ENCODE measurements around the gene LTC4S. TPM values are rescaled to one million over a fixed set of nuclear protein-coding genes. Genes with fewer than 3 reads are reported as not detected.

Gene LTC4S
- total and polyA plus RNA-seq, 9 of the 15 experiments (the other 6 are each of a cell fraction or from before 2014, with no cell fraction given): 0.17 to 0.77 (median 0.75) TPM; not detected in 6

GRCh38 chr5:179818746-179819295, 25.0 kb downstream of the LTC4S start (continued):
- TF ChIP-seq FOSL1 (tag; conservative IDR thresholded peaks at IDR 0.05) (peak; percentile 98), ZNF395 (CRISPR knock-in tag; IDR thresholded peaks at IDR 0.05) (peak; percentile 88), SMAD3 (CRISPR knock-in tag; conservative IDR thresholded peaks at IDR 0.05) (no peak), ADNP (tag; IDR thresholded peaks at IDR 0.05) (no peak), EZH2 (IDR thresholded peaks at IDR 0.05; ENCODE audit: borderline replicate concordance, low read depth, low read length) (no peak), KLF6 (CRISPR knock-in tag; IDR thresholded peaks at IDR 0.05; ENCODE audit: borderline replicate concordance) (no peak), ZNF79 (CRISPR knock-in tag; IDR thresholded peaks at IDR 0.05; ENCODE audit: low read depth) (no peak), ZBTB5 (IDR thresholded peaks at IDR 0.05) (no peak), HMGXB4 (CRISPR knock-in tag; IDR thresholded peaks at IDR 0.05) (no peak), ETS1 (conservative IDR thresholded peaks at IDR 0.05; ENCODE audit: control insufficient read depth, low read depth, low read length) (no peak), ZBTB9 (CRISPR knock-in tag; IDR thresholded peaks at IDR 0.05) (peak; percentile 92), TRIM28 (IDR thresholded peaks at IDR 0.05) (no peak), NFATC3 (IDR thresholded peaks at IDR 0.05) (no peak), PRDM10 (IDR thresholded peaks at IDR 0.05; ENCODE audit: partially characterized antibody) (peak; percentile 88), ELK3 (CRISPR knock-in tag; IDR thresholded peaks at IDR 0.05) (no peak)

Measured in K562 (cell line).